Sigmoid colon (tissue), 7 donors: Measurements from ENCODE around the gene FBP2. TPM values are rescaled to one million over a fixed set of nuclear protein-coding genes. Genes with fewer than 3 reads are reported as not detected.

ENCODE experiments used
- DNase-seq: peaks from one replicate; pipeline ENCODE4 v3.0.0-alpha.2; 2019
- H3K27ac ChIP-seq, 4 donors: fragments of 200-600 bp; sonication (generic); one replicate each; pipeline ENCODE4 v1.5.1; 2016 to 2019; ENCODE audit warnings: mild to moderate bottlenecking in 1 of 4
- H3K27me3 ChIP-seq, 3 donors: fragments of 200-600 bp; sonication (generic); one replicate each; pipeline ENCODE4 v1.5.1; 2019; ENCODE audit warnings: mild to moderate bottlenecking in 1 of 3
- H3K36me3 ChIP-seq, 4 donors: fragments of 200-600 bp; sonication (generic); one replicate each; pipeline ENCODE4 v1.5.1; 2016 to 2019
- H3K4me1 ChIP-seq, 4 donors: fragments of 200-600 bp; sonication (generic); one replicate each; pipeline ENCODE4 v1.5.1; 2017 to 2019
- H3K4me3 ChIP-seq, 4 donors: fragments of 200-600 bp; sonication (generic); one replicate each; pipeline ENCODE4 v1.5.1; 2017 to 2019; ENCODE audit warnings: mild to moderate bottlenecking in 2 of 4, moderate library complexity in 1 of 4
- H3K9me3 ChIP-seq, 4 donors: fragments of 200-600 bp in 3 of 4; sonication (generic) in 3 of 4; one replicate each; pipeline versions ENCODE4 v1.5.1 to v1.6.1; 2013 to 2019
- EP300 ChIP-seq, 4 donors: sonication (generic); formaldehyde crosslinking; IDR thresholded peaks; one replicate each; pipeline ENCODE4 v1.6.1; 2017; ENCODE audit warnings: antibody characterized with exemption in 4 of 4
- POLR2A ChIP-seq, 2 donors: fragments of 450-650 bp; IDR thresholded peaks; one replicate each; pipeline ENCODE4 v1.6.1; 2016; ENCODE audit warnings: antibody characterized with exemption in 2 of 2, mild to moderate bottlenecking in 2 of 2, moderate library complexity in 2 of 2
- POLR2AphosphoS5 ChIP-seq, 4 donors: sonication (generic); formaldehyde crosslinking; IDR thresholded peaks; one replicate each; pipeline ENCODE4 v1.6.1; 2017; ENCODE audit warnings: antibody characterized with exemption in 4 of 4
- WGBS, 2 donors: extraction: QIAGEN DNeasy Blood & Tissue Kit; methylation state at CpG; one replicate each; pipeline ENCODE4 v1.1.7; 2013; 5-methylcytosine and 5-hydroxymethylcytosine counted together
- intact Hi-C: fragments of 100-400 bp; cut with DNase I; formaldehyde crosslinking; loops from one replicate; pipeline ENCODE4 v1.15.1; 2023
- polyA plus RNA-seq, 3 donors: library from polyadenylated mRNA; stranded (reverse); fragments of 200-250 nt; gene quantifications; one replicate each; pipeline ENCODE4 v1.2.3, GENCODE V29; 2013
- total RNA-seq, 4 donors: library from RNA; depleted of rRNA; stranded (reverse); fragments of >200 nt; gene quantifications; one replicate each; pipeline ENCODE4 v1.1.0, GENCODE V29; 2016
- TF ChIP-seq, protein P1 (sequence below), 4 experiments: fragments of 450-650 bp in 3 of 4; fragments of 200-600 bp in 1 of 4; IDR thresholded peaks; one replicate each; pipeline ENCODE4 v1.5.1; 2016 to 2019; ENCODE audit warnings: antibody characterized with exemption in 4 of 4, mild to moderate bottlenecking in 3 of 4, moderate library complexity in 2 of 4
- donor health status: healthy with polysubstance abuse.
- donor health status: Bipolar disorder and iron deficiency.
- donor health status: healthy.

The FBP2 gene
- total and polyA plus RNA-seq, 7 donors: 0.04 TPM; not detected in 6

DNA sequence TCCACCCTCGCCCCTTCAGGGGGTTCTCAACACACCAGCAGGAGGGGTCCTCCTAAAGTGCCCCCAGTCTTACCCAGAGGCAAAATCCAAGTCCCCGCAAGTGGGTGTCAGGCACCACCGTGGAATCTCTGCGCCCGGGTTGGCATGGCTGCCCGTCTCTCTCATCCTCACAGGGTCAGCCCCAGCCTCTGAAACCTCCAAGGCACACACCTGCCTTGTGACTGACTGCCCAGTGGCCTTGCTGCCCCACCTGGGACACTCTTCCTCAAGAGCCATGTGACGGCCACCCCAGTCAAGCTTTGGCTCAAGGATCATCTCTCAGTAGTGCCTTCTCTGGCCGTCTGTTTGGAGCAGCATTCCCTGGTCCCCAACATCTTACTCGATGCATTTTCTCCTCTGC lies 4.9 kb downstream of the FBP2 start:
- intact Hi-C loops: no loop called here
- no peak overlapping the region for H3K4me3 ChIP-seq
- H3K9me3 ChIP-seq: no peaks in the 10 kb centered on the region
- 86 to 87% methylated on average over 9 of the region's 9 CpGs for WGBS, 2 donors
- H3K36me3 ChIP-seq: no peaks in the 10 kb centered on the region
- H3K27ac ChIP-seq: no peak overlapping the region
- no peak for DNase-seq
- no peaks in the 10 kb centered on the region for H3K27me3 ChIP-seq
- no peak for TF ChIP-seq POLR2AphosphoS5 (IDR thresholded peaks at IDR 0.05)
- TF ChIP-seq EP300 (IDR thresholded peaks at IDR 0.05): no peak
- no peak for TF ChIP-seq POLR2A (IDR thresholded peaks at IDR 0.05)
- TF ChIP-seq, protein P1, sequence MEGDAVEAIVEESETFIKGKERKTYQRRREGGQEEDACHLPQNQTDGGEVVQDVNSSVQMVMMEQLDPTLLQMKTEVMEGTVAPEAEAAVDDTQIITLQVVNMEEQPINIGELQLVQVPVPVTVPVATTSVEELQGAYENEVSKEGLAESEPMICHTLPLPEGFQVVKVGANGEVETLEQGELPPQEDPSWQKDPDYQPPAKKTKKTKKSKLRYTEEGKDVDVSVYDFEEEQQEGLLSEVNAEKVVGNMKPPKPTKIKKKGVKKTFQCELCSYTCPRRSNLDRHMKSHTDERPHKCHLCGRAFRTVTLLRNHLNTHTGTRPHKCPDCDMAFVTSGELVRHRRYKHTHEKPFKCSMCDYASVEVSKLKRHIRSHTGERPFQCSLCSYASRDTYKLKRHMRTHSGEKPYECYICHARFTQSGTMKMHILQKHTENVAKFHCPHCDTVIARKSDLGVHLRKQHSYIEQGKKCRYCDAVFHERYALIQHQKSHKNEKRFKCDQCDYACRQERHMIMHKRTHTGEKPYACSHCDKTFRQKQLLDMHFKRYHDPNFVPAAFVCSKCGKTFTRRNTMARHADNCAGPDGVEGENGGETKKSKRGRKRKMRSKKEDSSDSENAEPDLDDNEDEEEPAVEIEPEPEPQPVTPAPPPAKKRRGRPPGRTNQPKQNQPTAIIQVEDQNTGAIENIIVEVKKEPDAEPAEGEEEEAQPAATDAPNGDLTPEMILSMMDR (IDR thresholded peaks at IDR 0.05): no peak
- H3K4me1 ChIP-seq: no peaks in the 10 kb centered on the region

DNA sequence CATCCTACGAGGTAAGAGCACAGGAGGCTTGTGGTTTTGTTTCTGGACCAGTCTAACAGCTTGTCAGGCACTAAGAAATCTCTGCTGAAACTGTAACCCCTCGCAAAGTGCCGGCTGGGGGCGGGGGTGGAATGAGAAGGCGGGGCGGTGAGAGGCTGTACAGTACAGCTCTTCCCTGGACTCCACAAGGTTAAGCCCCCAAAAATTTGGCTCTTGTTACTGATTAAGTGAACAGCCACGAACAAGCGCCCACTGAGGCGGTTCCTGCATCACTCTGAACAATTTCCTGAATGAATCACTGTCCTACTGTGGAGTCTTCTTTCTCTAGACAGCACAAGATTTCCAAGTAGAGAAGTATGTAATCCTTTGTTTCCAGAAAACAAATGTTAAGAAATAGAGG lies 6.8 kb downstream of the FBP2 start:
- H3K36me3 ChIP-seq: no peaks in the 10 kb centered on the region
- no peak for DNase-seq
- no peak overlapping the region for H3K4me3 ChIP-seq
- no peaks in the 10 kb centered on the region for H3K27me3 ChIP-seq
- H3K27ac ChIP-seq: no peak overlapping the region
- no peaks in the 10 kb centered on the region for H3K9me3 ChIP-seq
- no peaks in the 10 kb centered on the region for H3K4me1 ChIP-seq
- 65 to 70% methylated on average over 9 of the region's 9 CpGs for WGBS, 2 donors
- intact Hi-C loops: no loop called here
- TF ChIP-seq EP300 (IDR thresholded peaks at IDR 0.05): no peak
- TF ChIP-seq, protein P1 (IDR thresholded peaks at IDR 0.05): no peak
- TF ChIP-seq POLR2AphosphoS5 (IDR thresholded peaks at IDR 0.05): no peak
- TF ChIP-seq POLR2A (IDR thresholded peaks at IDR 0.05): no peak

DNA sequence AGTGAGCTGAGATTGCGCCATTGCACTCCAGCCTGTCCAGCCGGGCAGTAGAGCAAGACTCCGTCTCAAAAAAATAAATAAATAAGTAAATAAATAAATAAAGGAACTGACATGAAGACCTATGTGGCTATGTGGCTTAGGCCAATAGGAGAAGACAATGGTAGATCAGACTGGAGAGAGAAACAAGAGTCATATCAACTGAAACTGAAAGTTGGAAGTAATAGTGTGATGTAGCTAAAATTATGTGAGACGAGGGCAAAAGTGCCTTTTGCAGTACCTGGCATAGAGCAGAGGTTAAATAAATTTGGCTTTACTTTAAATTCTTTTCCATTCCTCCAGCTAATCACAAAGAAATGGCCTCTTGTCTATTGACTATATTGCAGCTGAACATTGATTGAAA lies 7.3 kb downstream of the FBP2 start:
- intact Hi-C loops: no loop called here
- no peak for DNase-seq
- no peaks in the 10 kb centered on the region for H3K4me1 ChIP-seq
- no peaks in the 10 kb centered on the region for H3K27me3 ChIP-seq
- WGBS, 2 donors: 71 to 74% methylated on average over 4 of the region's 4 CpGs
- no peak overlapping the region for H3K27ac ChIP-seq
- no peak overlapping the region for H3K4me3 ChIP-seq
- no peaks in the 10 kb centered on the region for H3K9me3 ChIP-seq
- no peak for TF ChIP-seq EP300 (IDR thresholded peaks at IDR 0.05)
- H3K36me3 ChIP-seq: no peaks in the 10 kb centered on the region

DNA sequence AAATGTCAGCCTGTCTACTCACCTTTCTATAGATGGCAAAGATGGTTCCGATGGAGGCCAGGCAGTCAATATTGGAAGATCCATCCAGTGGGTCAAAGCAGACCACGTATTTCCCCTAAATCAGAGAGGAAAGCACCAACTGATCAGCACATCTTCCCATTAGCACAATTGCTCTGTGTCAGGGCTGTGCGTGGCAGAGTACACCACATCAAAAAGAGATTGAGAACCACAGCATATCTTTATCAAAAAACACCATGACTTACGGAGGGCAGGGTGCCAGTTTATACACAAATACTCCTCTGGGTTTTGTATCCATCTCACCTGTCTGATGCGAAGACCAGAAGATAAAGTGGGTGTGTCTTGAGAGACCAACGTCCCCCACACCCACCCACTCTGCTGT lies 9.1 kb downstream of the FBP2 start:
- H3K27me3 ChIP-seq: no peaks in the 10 kb centered on the region
- H3K36me3 ChIP-seq: no peaks in the 10 kb centered on the region
- DNase-seq: no peak
- intact Hi-C loops: no loop called here
- 74 to 80% methylated on average over 6 of the region's 6 CpGs for WGBS, 2 donors
- no peaks in the 10 kb centered on the region for H3K4me1 ChIP-seq
- no peak overlapping the region for H3K4me3 ChIP-seq
- H3K27ac ChIP-seq: no peak overlapping the region
- H3K9me3 ChIP-seq: no peaks in the 10 kb centered on the region
- no peak for TF ChIP-seq POLR2AphosphoS5 (IDR thresholded peaks at IDR 0.05)
- no peak for TF ChIP-seq EP300 (IDR thresholded peaks at IDR 0.05)
- TF ChIP-seq, protein P1 (IDR thresholded peaks at IDR 0.05): no peak
- no peak for TF ChIP-seq POLR2A (IDR thresholded peaks at IDR 0.05)

DNA sequence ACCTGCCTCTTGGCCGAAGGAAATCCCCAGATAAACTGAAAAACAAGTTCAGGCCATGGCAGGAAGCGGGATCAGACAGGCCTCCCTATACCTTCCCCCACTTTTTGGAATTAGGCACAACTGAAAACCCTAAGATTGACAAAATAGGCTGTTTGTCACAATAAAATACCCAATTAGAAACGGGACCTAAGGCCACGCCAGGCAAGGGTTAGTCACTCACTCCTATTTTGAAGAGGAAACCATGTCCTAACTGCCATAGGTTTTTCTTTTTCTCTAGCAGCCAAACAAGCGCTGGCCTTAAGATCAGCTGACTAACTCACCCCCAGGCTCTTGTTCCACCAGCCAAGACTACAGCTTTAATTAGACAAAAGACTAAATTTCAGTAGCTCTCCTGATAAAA lies 11.9 kb downstream of the FBP2 start:
- no peaks in the 10 kb centered on the region for H3K36me3 ChIP-seq
- H3K4me3 ChIP-seq: no peak overlapping the region
- intact Hi-C loops: no loop called here
- no peaks in the 10 kb centered on the region for H3K9me3 ChIP-seq
- WGBS, 2 donors: 91 to 92% methylated on average over 5 of the region's 5 CpGs
- no peaks in the 10 kb centered on the region for H3K27me3 ChIP-seq
- no peak for DNase-seq
- H3K4me1 ChIP-seq: peaks cover 0 to 10% (median 8%) of the 10 kb centered on the region in 4 donors
- TF ChIP-seq POLR2AphosphoS5 (IDR thresholded peaks at IDR 0.05): no peak
- TF ChIP-seq POLR2A (IDR thresholded peaks at IDR 0.05): no peak
- TF ChIP-seq EP300 (IDR thresholded peaks at IDR 0.05): no peak
- TF ChIP-seq, protein P1 (IDR thresholded peaks at IDR 0.05): no peak
- no peak overlapping the region for H3K27ac ChIP-seq
